ENCODE results near the gene LCE1C. TPM values are rescaled to one million over a fixed set of nuclear protein-coding genes. Genes with fewer than 3 reads are reported as not detected.

The LCE1C gene
- total and polyA plus RNA-seq, 2 of the 4 experiments (the other 2 are of a cell fraction) = not detected

DNA sequence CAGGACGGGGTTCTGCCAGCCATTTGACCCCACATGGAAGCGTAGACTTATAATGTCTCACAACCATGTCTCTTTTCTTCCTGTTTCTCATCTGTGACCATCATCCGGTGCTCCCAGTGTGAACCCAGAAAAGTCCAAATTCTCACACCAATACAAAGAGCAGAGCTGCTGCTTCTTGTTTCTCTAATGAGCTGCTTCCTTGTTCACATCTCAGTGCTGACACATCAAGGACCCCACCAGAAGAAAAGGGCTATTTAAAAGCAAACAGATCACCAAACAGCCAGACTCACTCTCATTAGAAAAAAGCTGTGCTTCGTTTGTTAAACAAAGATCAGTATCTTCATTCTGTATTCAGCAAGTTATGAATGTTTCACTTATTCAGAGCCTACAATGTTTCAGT lies 10.8 kb downstream of the LCE1C start:
- DNase-seq (no peak), ATAC-seq (ENCODE audit: low read depth) (no peak)
- POLR2A ChIA-PET (ENCODE audit: unreplicated experiment) = no interaction called here

More for the DNA sequence above, 10.8 kb downstream of the LCE1C start:
- Histone ChIP-seq H3K79me1 (ENCODE audit: low read depth in 1 of 2, low read length in 2 of 2) (no peaks in the 10 kb centered on the region), H4K8ac (ENCODE audit: low read depth in 2 of 2, low read length in 2 of 2) (no peak overlapping the region), H2BK15ac (ENCODE audit: low read depth, low read length) (no peak overlapping the region), H3K27me3 (ENCODE audit: control insufficient read depth, insufficient read depth, low read length) (no peaks in the 10 kb centered on the region), H4K5ac (ENCODE audit: low read depth, low read length) (no peak overlapping the region), H2AK5ac (ENCODE audit: low read depth, low read length) (no peak overlapping the region), H3K9ac (ENCODE audit: low read depth, low read length) (no peak overlapping the region), H4K20me1 (ENCODE audit: insufficient read depth, low read length) (no peaks in the 10 kb centered on the region), H3K18ac (ENCODE audit: low read depth, low read length) (no peak overlapping the region), H3K4me3 (ENCODE audit: insufficient read depth, low read depth, low read length) (no peak overlapping the region), H3K23ac (ENCODE audit: low read depth, low read length) (no peak overlapping the region), H3K4ac (ENCODE audit: low read depth, low read length) (no peak overlapping the region), H3K14ac (replicated peaks; ENCODE audit: low read depth, low read length) (no peak overlapping the region), H2AFZ (replicated peaks; ENCODE audit: low read length, poor library complexity) (no peak overlapping the region), H2AK9ac (replicated peaks; ENCODE audit: low read depth, low read length, poor library complexity) (no peak overlapping the region), H3K9me3 (ENCODE audit: control insufficient read depth, insufficient read depth, low read length) (no peaks in the 10 kb centered on the region; the same call in 1 of the 2 replicates), H2BK120ac (ENCODE audit: low read depth, low read length) (no peak overlapping the region), H3K4me2 (ENCODE audit: low read depth, low read length) (no peak overlapping the region), H4K91ac (ENCODE audit: insufficient read depth, low read depth, low read length) (no peak overlapping the region), H2BK5ac (ENCODE audit: low read depth, low read length, poor library complexity, severe bottlenecking) (no peak overlapping the region), H2BK20ac (ENCODE audit: low read depth, low read length) (no peak overlapping the region), H3K36me3 (ENCODE audit: control insufficient read depth, insufficient read depth, low read length) (no peaks in the 10 kb centered on the region), H3K27ac (ENCODE audit: insufficient read depth, low read length) (no peak overlapping the region), H3K4me1 (ENCODE audit: control insufficient read depth, insufficient read depth, low read length) (no peaks in the 10 kb centered on the region), H3K56ac (ENCODE audit: extremely low read depth, insufficient read depth, low read length) (no peak overlapping the region), H3K9me1 (ENCODE audit: insufficient read depth, low read length) (no peaks in the 10 kb centered on the region)
- no TSS peak for BruUV-seq (replicated peaks)
- intact Hi-C loops (cut with micrococcal nuclease) = no loop called here
- 10% methylated on average over 2 of the region's 4 CpGs; no CpG with 5 or more reads in 1 of the 2 experiments for WGBS, 2 experiments (ENCODE audit: extremely low coverage in 2 of 2, insufficient read length in 1 of 2)
- in situ Hi-C loops (cut with MboI; ENCODE audit: low sequenced_read_pairs) = no loop called here
- CTCF ChIA-PET = no interaction called here
- TF ChIP-seq, protein P1, sequence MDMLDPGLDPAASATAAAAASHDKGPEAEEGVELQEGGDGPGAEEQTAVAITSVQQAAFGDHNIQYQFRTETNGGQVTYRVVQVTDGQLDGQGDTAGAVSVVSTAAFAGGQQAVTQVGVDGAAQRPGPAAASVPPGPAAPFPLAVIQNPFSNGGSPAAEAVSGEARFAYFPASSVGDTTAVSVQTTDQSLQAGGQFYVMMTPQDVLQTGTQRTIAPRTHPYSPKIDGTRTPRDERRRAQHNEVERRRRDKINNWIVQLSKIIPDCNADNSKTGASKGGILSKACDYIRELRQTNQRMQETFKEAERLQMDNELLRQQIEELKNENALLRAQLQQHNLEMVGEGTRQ (IDR thresholded peaks at IDR 0.05; ENCODE audit: low read depth, low read length) = no peak
- TF ChIP-seq MAZ (IDR thresholded peaks at IDR 0.05; ENCODE audit: borderline replicate concordance, low read depth, low read length) (no peak), RFX5 (IDR thresholded peaks at IDR 0.05; ENCODE audit: low read depth, low read length) (no peak), NFE2L2 (IDR thresholded peaks at IDR 0.05; ENCODE audit: low read depth, low read length) (no peak), MAFK (IDR thresholded peaks at IDR 0.05; ENCODE audit: low read depth, low read length) (no peak), BHLHE40 (IDR thresholded peaks at IDR 0.05; ENCODE audit: low read depth, low read length) (no peak), POLR2A (IDR thresholded peaks at IDR 0.05; ENCODE audit: low read depth, low read length) (no peak)
- TF ChIP-seq, protein P2, sequence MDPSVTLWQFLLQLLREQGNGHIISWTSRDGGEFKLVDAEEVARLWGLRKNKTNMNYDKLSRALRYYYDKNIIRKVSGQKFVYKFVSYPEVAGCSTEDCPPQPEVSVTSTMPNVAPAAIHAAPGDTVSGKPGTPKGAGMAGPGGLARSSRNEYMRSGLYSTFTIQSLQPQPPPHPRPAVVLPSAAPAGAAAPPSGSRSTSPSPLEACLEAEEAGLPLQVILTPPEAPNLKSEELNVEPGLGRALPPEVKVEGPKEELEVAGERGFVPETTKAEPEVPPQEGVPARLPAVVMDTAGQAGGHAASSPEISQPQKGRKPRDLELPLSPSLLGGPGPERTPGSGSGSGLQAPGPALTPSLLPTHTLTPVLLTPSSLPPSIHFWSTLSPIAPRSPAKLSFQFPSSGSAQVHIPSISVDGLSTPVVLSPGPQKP (IDR thresholded peaks at IDR 0.05; ENCODE audit: borderline replicate concordance, low read depth, low read length) = no peak
- TF ChIP-seq, protein P3, sequence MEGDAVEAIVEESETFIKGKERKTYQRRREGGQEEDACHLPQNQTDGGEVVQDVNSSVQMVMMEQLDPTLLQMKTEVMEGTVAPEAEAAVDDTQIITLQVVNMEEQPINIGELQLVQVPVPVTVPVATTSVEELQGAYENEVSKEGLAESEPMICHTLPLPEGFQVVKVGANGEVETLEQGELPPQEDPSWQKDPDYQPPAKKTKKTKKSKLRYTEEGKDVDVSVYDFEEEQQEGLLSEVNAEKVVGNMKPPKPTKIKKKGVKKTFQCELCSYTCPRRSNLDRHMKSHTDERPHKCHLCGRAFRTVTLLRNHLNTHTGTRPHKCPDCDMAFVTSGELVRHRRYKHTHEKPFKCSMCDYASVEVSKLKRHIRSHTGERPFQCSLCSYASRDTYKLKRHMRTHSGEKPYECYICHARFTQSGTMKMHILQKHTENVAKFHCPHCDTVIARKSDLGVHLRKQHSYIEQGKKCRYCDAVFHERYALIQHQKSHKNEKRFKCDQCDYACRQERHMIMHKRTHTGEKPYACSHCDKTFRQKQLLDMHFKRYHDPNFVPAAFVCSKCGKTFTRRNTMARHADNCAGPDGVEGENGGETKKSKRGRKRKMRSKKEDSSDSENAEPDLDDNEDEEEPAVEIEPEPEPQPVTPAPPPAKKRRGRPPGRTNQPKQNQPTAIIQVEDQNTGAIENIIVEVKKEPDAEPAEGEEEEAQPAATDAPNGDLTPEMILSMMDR (conservative IDR thresholded peaks at IDR 0.05; ENCODE audit: low read depth, low read length) = no peak
- dilution Hi-C loops (cut with HindIII; ENCODE audit: low sequenced_read_pairs, unreplicated experiment) = no loop called here

Data from IMR-90 (cell line).